Kasumi-1 (cell line): ENCODE results near the gene CACNG7.

ENCODE experiments used
- DNase-seq, 2 experiments: peaks; one replicate each; lab custom pipeline; 2025; lab: John Stamatoyannopoulos, UW

CACNG7 gene

DNA sequence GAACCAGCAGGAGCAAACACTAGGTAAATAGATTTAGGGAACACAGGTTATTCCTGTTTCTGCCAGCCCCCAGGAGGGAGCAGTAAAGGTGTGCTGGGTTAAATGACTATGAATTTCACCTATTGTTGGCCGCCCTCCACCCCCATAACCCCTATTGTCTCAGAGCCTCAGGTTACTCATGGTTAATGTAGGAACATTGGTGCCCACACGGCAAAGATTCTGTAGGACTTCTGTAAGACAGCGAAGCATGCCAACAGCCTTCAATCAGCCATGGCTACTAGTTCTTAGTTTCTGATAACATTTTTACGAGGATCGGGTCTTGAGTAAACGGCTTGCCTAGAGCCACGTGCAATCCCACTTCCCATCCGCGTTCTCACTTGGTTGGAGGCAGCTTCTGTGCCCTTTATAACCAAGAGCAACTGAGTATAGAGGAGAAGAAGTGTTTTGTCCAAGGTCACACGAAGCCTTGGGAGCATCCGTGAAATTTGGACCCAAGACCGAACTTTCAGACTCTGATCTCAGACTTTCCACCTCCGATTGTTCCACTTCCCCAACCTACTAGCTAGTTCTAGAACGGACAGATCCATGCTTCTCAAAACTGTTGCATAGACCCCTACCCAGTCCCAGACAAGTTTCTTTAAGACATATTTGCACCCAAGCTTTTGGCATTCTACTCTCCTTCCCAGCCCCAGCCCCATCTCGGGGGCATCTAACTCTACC is 48.5 kb downstream of the CACNG7 start:
- DNase-seq: no peak

DNA sequence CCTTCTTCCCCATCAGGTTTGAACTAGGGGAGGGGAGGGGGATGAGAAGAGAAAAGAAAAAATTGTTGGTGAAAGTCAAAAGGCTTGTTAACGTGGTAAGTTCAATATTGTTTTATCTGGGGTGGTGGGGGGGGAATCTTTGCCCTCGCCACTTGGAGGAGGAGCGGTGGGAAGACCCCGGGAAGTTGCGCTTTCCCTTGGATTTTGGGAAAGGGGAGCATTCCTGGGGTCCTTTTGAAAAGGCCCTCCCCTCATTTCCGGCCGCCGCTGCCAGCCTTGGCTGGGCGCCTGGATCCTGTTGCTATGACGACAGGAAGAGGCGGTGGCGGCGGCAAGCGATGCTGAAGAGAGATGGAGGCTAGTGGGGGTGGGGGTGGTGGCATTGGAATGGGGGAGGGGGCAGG is 49.1 kb downstream of the CACNG7 start:
- DNase-seq: no peak

DNA sequence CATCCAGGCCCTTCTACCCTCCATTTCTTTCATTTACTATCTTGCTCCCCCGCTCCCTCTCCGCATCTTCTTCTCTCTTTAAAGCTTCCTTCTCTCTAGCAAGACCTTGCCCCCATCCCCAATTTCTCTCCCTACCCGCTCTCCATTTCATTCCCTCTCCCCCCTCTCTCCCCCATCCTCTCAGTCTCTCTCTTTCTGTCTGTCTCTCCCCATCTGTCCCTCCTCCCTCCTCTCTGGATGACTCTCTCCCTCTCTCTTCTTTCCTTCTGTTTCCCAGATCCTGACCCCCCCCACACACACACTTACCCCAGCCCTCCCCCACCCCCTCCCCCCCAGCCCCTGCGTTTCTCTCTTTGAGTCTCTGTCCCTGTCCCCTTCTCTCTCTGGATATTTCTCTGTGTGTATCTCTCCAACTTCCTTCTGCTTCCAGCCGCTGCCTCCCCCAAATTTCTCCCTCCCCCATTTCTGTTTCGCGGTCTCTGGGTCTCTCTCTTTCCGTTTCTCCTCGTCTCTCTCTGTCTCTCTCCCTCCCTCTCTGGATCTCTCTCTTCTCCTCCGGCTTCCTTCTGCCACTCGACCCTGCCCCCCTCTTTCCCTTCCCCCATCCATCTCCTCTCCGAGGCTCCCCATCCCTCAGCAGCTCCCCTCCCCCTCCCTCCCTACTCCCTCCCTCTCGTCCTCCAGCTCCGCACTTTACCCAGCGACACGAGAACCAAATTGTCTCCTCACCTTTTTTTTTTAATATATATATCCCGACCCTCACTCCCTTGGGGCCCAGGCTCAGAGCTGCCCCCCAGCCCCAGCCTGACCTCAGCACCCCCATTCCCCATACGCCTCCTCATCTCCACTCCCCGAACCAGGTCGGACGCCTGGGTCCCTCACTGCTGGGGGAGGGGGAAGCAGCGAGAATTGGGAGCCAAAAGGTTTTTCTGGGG is 50.0 kb downstream of the CACNG7 start:
- no peak for DNase-seq

DNA sequence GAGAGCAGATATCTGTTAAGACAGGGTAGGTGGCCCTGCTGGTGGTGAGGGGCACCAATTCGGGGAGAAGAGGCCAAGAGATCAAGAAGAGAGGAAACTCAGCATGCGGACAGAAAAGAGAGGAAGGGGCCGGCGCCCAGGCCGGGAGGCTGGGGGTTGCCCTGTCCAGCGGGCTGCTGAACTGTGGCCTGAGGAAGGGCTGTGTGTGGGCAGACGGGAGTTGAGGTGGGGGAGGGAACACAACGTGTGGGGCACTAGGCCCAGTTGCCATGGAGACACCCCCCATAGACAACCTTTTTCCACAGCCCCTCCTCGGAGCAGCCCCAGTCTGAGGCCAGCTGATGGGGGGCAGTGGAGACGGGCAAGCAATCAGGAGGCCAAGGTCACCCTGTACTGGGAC is 51.1 kb downstream of the CACNG7 start:
- no peak for DNase-seq

DNA sequence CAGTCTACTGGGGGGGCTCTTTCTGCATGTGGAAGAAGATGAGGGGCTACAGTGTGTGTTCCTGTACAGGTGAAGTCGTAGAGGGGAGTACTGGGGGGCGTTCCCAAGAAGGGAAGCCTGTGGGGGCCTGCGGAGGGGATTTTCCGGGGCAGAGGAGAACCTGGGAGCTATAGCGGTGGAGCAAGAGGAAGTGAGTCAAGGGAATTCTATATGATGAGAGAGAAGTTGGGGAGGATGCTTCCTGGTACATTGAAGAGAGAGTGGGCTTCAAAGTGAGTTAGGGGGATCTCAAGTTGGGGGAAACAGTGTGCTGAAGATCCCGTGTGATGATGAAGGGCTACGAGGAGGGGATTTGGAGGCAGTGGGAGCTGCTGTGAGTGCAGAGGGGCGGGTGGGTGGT is 51.8 kb downstream of the CACNG7 start:
- DNase-seq: no peak

DNA sequence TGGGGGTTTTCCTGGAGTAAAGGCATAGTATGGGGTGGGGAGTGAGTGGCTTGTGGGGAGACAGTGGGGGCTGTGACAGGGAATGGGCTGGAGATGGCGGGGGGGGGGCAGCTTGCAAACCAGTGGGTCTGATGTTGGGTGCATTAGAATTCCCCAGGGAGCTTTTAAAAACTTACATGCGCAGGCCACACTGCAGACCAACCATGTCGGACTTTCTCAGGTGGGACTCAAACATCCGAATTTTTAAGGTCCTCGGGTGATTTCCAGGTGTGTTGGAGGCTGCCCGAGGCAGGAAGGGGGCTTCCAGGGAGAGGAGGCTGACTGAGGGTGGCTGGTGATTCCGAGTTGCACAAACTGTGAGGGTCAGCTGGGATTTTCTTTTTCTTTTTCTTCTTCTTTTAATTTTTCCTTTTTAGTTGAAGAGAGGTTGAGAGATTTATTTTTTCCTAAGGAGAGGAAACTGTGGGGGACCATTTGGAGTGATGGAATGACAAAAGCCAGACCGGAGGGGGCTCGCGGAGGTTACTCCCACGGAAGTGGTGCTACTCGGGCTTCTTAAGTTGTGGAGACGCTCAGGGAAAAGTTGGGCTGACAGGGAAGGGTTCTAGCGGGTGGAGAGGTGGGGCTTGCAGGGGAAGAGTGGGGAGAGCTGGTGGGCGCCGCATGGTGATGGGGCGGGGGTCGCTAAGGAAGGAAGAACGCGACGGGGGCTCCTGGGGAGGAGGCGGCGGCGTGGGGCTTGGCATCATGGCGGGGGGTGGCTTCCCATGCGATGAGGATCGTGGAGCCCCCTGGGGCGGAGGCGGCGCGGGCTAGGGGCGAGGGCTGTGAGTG is 52.7 kb downstream of the CACNG7 start:
- DNase-seq: no peak

DNA sequence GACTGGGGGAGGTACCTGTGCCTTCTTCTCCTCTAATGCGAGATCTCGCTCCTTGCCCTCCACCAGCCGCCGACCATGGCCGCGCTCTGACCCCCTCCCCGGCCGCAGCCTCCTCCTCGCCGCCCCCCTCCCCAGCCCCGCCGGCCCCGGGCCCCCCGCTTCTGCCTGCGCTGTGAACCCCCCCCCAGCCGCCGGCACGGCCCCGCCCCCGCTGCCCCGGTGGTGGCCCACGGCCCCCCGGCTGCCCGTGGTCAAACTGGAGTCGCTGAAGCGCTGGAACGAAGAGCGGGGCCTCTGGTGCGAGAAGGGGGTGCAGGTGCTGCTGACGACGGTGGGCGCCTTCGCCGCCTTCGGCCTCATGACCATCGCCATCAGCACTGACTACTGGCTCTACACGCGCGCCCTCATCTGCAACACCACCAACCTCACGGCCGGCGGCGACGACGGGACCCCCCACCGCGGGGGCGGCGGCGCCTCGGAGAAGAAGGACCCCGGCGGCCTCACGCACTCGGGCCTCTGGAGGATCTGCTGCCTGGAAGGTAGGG is 53.9 kb downstream of the CACNG7 start, which contains the start of gene CACNG8:
Gene CACNG8, plus strand, starts transcription at position 51 of the 545 bp plus-strand sequence.
- DNase-seq: no peak

DNA sequence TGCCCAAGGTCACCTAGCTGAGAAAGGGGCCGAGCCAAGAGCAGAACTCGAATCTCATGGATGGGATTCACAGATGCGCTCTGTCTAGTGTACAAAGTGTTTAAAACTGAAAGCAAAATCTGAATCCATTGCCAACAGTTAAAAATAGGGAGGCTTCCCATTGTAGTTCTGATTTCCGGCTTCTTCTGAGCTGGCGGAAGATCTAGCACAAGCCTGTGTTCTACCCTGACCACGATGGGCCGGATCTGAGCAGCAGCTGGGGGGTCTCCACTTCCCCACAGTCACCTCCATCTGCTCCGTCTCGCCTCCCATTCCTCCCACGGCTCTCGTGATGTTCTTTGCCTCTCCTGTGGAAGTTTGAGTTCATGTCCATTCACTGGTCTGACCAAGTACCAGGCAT is 56.0 kb downstream of the CACNG7 start:
- peak; percentile 41 to 42 for DNase-seq

DNA sequence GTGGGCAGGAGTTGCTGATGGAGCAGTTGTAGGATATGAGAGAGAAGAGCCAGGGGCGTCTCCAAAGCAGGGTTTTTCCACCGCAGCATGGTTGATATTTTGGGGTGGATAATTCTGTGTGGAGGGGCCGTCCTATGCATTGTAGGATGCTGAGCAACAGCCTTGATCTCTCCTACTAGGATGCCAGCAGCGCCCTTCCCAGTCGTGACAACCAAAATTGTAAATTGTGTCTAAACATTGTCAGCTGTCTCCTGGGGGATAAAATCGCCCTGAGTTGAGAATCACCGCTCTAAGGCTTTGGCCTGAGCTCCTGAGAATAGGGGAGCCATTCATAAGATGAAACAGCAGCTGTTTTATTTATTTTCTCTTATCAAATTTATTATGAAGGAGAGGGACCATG is 57.9 kb downstream of the CACNG7 start:
- DNase-seq: no peak

DNA sequence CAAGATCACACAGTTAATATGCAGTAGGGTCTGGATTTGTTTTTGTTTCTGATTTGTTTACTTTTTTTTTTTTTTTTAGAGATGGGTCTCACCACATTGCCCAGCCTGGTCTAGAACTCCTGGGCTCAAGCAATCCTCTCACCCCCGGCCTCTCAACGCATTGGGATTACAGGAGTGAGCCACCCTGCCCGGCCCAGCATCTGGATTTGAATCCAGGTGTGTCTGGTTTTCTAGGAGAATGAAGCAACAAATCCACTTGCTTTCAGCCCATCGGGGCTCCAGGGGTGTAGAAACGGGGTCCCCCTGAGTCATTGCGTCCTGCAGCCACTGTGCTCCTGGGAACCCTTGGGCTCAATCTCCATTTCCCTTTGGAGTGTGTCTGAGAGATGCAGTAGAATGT is 60.3 kb downstream of the CACNG7 start:
- DNase-seq: no peak

DNA sequence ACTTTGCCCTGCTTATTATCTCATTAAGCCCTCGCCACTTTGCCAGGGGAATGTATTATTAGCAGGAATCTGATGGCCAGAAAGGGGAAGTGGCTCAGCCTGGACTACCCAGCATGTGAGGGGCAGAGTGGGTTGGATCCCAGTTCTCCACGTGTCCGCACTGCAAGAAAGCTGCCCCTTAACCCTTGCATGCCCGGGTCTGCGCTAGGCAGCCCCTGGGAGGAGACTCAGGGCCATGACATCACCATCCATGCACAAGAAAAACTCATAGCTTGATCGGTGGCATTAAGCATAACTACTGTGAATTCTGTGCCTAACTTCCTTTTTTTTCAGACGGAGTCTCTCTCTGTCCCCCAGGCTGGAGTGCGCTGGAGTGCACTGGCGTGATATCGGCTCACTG is 62.6 kb downstream of the CACNG7 start:
- peak; percentile 75 to 81 for DNase-seq

DNA sequence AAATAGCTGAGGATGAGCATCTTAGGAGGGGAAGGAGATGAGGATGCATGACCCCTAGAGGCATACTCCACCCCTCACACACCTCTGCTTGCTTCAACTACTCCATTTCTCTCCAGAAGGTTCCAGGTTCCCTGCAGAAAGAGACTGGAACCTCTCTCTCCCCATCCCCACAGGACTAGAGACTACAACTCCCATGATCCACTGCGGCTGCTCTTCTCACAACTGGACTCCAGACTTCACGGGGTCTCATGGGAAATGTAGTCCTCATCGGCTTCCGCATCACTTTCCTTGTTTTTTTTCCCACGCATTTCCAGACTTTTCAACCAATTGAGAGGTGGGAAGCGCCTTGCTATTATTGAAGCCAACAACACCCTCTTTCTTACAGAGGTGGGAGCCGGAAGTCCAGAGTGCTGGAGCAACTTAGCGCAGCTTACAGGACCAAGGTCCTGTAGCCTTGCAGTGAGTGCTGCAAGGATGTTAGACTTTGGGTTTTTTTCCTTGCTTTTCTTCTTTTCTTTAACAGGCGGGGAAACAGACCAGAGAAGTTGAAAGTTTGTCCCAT is 68.4 kb downstream of the CACNG7 start:
- peak; percentile 82 to 90 for DNase-seq

DNA sequence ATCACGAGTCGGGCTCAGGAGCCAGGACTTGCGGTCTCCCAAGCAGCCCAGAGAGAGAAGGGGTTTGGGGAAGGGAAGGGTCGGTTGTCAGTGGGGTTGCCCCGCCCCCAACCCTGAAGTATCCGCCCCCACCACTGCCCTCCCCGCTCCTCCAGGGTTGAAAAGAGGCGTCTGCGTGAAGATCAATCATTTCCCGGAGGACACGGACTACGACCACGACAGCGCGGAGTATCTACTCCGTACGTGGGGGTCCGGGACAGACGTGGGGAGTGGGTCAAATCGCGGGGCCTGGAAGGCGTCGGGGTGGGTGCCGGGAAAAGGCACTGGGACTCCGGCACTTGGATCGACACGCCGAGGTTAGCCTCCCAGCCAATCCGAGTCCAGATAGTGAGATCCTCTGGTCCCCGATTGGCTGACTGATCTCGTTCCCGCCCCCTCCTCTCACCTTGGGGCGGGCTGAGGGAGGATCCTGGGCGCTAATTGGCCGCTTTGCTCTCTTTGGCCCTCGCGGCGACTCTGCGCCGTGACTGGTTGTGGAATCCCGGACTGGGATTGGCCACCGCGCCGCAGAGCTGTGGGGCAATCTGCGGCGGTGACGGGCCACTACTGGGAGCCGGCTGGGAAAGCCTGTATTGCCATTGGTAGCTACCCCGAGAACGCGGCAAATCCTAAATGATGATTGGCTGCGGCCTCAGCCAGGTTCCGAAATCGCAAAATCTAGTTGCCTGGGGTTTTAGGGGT is 69.1 kb downstream of the CACNG7 start:
- no peak for DNase-seq

DNA sequence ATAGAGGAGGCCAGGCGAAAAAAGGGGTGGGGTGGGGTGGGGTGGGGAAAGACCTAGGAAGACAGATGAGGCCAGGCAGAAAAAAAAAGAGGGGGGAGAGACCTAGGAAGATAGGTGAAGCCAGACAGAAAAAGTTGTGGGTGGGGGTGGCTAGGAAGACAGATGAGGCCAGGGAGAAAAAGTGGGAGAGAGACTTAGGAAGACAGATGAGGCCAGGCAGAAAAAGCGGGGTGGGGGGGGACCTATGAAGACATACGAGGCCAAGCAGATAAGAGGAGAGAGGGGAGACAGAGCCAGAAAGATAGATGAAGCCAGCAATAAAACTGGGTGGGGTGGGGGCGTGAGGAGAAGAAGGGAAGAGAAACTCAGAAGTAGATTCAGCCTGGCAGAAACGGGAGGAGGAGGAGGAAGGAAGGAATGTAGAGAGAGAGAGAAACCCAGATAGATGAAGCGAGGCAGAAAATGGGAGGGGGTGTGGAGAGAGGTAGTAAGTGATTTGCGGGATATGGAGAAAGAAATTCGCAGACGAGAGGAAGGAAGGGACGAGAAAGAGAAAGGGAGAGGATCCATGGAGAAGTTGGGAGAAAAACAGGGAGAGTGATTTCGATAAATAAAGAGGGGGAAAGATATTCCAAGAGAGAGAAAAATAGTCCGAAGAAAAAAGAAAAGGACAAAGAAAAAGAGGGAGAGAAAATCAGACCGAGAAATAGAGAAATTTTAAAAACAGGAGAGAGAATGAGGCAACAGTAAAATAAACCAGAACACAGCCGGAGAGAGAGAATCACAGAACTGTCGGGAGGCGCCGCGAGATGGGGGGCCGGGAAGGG is 70.1 kb downstream of the CACNG7 start:
- DNase-seq: no peak

DNA sequence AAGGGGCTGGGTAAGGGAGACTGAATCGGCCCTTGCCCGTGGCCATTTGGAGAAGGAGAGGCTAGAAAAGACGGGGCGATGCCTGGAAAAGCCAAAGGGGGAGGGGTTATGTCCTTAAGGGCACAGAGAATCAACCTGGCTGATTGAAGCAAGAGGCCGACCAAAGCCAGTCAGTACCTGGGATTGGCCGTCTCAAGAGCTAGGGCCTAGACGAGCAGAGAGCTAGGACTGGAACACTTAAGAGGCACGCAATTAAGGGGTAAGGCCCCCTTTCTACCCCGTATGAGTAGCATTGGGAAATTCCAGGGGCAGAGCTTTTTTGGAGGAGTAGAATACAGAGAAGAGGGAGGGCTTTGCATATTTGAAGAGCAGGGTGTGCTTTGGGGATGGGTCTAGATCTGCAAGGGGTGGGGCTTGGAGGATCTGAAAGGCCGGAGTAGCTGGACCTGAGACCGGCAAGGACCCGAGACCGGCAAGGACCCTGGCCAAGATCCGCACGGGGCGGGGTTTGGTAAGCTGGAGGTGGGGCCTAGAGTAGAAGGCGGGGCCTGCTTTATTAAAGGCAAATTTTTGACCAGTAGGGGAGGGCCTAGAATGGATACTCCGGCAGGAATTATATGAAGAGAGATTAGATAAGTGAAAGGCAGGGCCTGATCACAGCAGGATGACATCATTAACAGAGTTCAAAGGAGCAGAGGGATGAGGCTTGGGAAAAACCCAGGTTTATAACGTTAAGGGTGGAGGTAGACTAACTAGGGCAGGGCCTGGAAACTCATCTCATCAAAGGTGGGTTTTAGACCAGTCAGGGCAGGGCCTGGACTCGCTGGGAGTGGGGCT is 71.7 kb downstream of the CACNG7 start:
- DNase-seq: no peak

DNA sequence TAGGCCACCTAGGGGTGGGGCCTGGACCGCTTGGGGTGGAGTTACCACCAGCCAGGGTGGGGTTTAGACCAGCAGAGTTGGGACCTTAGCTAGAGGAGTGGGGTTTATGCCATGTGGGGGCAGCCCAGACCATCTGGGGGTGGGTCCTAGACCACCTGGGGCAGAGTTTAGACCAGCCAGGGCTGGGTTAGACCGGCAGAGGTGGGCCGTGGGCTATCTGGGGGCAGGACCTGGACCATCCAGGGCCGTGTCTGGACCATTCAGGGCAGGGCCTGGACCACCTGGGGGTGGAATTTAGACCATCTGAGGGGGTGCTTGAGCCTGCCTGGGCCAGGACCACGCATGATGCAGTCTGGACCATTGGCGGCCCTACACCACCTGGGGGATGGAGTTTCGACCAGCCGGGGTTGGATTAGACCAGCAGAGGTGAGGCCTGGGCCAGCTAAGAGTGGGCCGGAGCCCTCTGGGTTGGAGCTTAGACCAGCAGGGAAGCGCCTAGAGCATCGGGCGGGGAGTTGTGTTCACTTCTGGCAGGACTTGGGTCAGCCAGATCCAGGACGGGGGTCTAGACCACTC is 72.4 kb downstream of the CACNG7 start:
- DNase-seq: no peak

DNA sequence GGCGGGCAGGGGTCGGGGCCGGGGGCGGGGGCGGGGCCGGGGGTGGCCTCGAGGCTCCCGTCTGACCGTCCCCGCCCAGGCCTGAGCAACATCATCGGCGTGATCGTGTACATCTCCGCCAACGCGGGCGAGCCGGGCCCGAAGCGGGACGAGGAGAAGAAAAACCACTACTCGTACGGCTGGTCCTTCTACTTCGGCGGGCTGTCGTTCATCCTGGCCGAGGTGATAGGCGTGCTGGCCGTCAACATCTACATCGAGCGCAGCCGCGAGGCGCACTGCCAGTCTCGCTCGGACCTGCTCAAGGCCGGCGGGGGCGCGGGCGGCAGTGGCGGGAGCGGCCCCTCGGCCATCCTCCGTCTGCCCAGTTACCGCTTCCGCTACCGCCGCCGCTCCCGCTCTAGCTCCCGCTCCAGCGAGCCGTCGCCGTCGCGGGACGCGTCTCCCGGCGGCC is 72.9 kb downstream of the CACNG7 start:
- no peak for DNase-seq

DNA sequence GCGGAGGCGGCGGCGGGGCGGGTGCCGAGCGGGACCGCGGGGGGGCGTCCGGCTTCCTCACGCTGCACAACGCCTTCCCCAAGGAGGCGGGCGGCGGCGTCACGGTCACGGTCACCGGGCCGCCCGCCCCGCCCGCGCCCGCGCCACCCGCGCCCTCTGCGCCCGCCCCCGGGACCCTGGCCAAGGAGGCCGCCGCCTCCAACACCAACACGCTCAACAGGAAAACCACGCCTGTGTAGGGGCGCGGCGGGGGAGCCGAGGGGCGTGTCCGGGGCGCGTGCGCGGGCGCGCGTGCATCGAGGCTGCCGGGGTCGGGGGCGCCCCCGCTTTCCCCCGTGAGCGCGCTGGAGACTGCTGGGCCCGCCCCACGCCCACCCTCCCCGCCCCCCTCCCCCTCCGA is 73.5 kb downstream of the CACNG7 start:
- no peak for DNase-seq
